Erythroblast (primary cell): ENCODE data around the gene ANGPTL3.
"Not testable (repeated sequence)": the region's sequence is repeated elsewhere in the genome, so short reads cannot be mapped to it uniquely, and the experiment has no call there.

Source experiments
- DNase-seq, 2 experiments: peaks; one replicate each; lab custom pipeline; 2025; lab: John Stamatoyannopoulos, UW
- GATA1 ChIP-seq: IDR thresholded peaks from 2 replicates; pipeline ENCODE4 v1.6.1; 2011; ENCODE audit warnings: low read depth, mild to moderate bottlenecking, control low read depth, low read length, moderate library complexity
- POLR2A ChIP-seq: IDR thresholded peaks from 2 replicates; pipeline ENCODE4 v1.6.1; 2011; ENCODE audit warnings: mild to moderate bottlenecking, low read length

The ANGPTL3 gene, protein sequence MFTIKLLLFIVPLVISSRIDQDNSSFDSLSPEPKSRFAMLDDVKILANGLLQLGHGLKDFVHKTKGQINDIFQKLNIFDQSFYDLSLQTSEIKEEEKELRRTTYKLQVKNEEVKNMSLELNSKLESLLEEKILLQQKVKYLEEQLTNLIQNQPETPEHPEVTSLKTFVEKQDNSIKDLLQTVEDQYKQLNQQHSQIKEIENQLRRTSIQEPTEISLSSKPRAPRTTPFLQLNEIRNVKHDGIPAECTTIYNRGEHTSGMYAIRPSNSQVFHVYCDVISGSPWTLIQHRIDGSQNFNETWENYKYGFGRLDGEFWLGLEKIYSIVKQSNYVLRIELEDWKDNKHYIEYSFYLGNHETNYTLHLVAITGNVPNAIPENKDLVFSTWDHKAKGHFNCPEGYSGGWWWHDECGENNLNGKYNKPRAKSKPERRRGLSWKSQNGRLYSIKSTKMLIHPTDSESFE

GRCh38 chr1:62597281-62597680 is at the start of gene ANGPTL3:
ANGPTL3 (plus strand) TSS chr1:62597520; CDS start chr1:62597567, 47 bp downstream.
- TF ChIP-seq POLR2A (no peak), GATA1 (no peak)
- no peak for DNase-seq

- no peak for DNase-seq
- TF ChIP-seq POLR2A: no peak
- no peak for TF ChIP-seq GATA1
These were observed 36.0 kb upstream of the ANGPTL3 start for GRCh38 chr1:62561306-62561705.

- DNase-seq: not testable (repeated sequence)
These were observed 30.1 kb upstream of the ANGPTL3 start for GRCh38 chr1:62567182-62567581.

DNA sequence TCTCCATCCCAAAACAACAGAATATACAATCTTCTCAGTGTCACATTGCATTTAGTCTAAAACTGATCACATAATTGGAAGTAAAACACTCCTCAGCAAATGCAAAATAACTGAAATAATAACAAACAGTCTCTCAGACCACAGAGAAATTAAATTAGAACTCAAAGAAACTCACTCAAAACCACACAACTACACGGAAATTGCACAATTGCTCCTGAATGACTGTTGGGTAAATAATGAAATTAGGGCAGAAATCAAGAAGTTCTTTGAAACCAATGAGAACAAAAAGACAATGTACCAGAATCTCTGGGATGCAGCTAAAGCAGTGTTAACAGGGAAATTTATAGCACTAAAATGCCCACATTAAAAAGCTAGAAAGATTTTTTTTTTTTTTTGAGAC is 29.4 kb upstream of the ANGPTL3 start:
- not testable (repeated sequence) for DNase-seq

- not testable (repeated sequence) for DNase-seq
These were observed 25.8 kb upstream of the ANGPTL3 start for GRCh38 chr1:62571517-62571916.

GRCh38 chr1:62572476-62572875 is 24.8 kb upstream of the ANGPTL3 start:
- TF ChIP-seq POLR2A (no peak), GATA1 (no peak)
- DNase-seq: no peak

DNA sequence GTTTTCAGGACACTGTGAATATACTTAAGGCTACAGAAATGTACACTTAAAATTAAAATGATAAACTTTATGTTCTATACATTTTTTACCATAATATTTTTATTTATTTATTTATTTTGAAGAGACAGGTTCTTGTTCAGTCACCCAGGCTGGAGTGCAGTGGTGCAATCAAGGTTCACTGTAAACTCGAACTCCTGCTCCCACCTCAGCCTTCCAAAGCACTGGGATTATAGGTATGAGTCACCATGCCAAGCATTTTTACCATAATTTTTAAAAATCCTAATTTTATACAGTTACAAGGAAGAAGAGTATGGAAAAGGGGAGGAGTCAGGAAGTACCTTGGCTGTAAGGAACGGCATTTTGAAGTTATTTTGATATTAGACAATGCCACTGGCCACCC is 23.6 kb upstream of the ANGPTL3 start:
- no peak for DNase-seq
- TF ChIP-seq GATA1: no peak
- no peak for TF ChIP-seq POLR2A

- no peak for DNase-seq
- TF ChIP-seq POLR2A: no peak
- TF ChIP-seq GATA1: no peak
These were observed 11.7 kb upstream of the ANGPTL3 start for GRCh38 chr1:62585469-62586155.

DNA sequence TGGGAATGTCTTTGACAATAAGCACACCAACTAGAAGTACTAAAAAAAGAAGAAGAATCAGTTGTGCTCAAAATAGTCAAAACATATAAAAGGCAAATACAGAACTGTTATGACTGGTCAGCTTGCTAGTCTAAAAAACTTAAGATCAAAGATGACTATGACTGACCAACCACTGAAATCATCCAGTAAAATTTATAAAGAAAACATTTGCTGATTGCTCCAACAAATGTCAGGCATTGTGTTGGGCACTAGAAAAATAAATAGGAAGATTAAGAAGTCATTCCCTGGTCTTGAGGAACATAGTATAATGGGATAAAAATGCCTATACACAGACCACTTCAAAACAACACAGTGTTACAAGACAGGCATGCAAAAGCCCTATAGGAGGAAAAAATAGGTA is 9.3 kb upstream of the ANGPTL3 start:
- no peak for TF ChIP-seq GATA1
- no peak for TF ChIP-seq POLR2A
- no peak for DNase-seq

GRCh38 chr1:62589321-62589720 is 8.0 kb upstream of the ANGPTL3 start:
- DNase-seq: no peak
- no peak for TF ChIP-seq GATA1
- TF ChIP-seq POLR2A: no peak

- no peak for DNase-seq
- no peak for TF ChIP-seq POLR2A
These were observed 6.9 kb upstream of the ANGPTL3 start for GRCh38 chr1:62590255-62590969.

GRCh38 chr1:62590970-62591368 is 6.4 kb upstream of the ANGPTL3 start:
- no peak for DNase-seq
- TF ChIP-seq POLR2A (no peak), GATA1 (no peak)

DNA sequence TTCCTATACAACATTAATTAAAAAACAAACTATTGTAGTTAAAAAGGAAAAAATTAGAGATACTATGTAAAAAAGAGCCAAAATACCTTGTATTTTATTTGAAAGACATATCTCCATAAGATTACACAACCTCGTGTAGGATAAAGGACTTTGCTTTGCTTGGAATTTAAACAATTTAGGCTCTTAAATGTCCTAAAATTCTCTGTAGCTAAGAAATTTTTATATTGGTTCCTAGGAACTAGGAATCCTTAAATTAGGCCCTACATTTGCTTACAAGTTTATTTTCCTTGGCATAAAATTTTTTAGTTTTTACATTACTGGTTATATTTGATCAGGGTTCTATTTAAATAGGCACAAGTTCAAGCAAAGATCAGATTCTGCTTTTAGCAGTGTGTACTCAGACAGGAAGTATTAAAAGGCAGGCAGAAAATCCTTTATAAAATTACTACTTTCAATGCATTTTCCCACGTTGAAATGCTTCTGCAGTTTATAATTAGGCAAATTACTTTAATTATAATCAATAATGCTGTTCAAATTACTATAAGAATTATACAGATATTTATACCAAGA is 3.4 kb upstream of the ANGPTL3 start:
- TF ChIP-seq GATA1 (no peak), POLR2A (no peak)
- DNase-seq: no peak

- no peak for TF ChIP-seq POLR2A
- TF ChIP-seq GATA1: no peak
- no peak for DNase-seq
These were observed 1.7 kb upstream of the ANGPTL3 start for GRCh38 chr1:62595647-62596046.
